Gastrocnemius medialis (tissue), 4 donors: ENCODE measurements around the gene GCC2.

Source experiments
- POLR2A ChIP-seq, 2 donors: fragments of 450-650 bp; IDR thresholded peaks; one replicate each; pipeline ENCODE4 v1.6.1; 2017; ENCODE audit warnings: antibody characterized with exemption in 2 of 2, mild to moderate bottlenecking in 2 of 2, moderate library complexity in 2 of 2
- TF ChIP-seq, protein P1 (sequence below), 5 experiments: fragments of 450-650 bp in 3 of 5; fragments of 200-600 bp in 2 of 5; sonication (generic) in 2 of 5; IDR thresholded peaks in 4 of 5; conservative IDR thresholded peaks in 1 of 5; 1 replicate in 4 of 5; 2 replicates in 1 of 5; pipeline ENCODE4 v1.5.1; 2016 to 2019; ENCODE audit warnings: antibody characterized with exemption in 5 of 5, mild to moderate bottlenecking in 3 of 5, moderate library complexity in 3 of 5

GRCh38 chr2:108552566-108552965 lies 103.6 kb downstream of the GCC2 start:
- TF ChIP-seq, protein P1, sequence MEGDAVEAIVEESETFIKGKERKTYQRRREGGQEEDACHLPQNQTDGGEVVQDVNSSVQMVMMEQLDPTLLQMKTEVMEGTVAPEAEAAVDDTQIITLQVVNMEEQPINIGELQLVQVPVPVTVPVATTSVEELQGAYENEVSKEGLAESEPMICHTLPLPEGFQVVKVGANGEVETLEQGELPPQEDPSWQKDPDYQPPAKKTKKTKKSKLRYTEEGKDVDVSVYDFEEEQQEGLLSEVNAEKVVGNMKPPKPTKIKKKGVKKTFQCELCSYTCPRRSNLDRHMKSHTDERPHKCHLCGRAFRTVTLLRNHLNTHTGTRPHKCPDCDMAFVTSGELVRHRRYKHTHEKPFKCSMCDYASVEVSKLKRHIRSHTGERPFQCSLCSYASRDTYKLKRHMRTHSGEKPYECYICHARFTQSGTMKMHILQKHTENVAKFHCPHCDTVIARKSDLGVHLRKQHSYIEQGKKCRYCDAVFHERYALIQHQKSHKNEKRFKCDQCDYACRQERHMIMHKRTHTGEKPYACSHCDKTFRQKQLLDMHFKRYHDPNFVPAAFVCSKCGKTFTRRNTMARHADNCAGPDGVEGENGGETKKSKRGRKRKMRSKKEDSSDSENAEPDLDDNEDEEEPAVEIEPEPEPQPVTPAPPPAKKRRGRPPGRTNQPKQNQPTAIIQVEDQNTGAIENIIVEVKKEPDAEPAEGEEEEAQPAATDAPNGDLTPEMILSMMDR (IDR thresholded peaks at IDR 0.05 in 4 of 5, conservative IDR thresholded peaks at IDR 0.05 in 1 of 5), result no peak
- TF ChIP-seq POLR2A (IDR thresholded peaks at IDR 0.05), result no peak
